Activated CD8-positive, alpha-beta memory T cell treated with anti-CD3 and anti-CD28 coated beads for 48 hours (primary cell): ENCODE results near the gene KDELR1.
"Not testable (repeated sequence)": the region's sequence is repeated elsewhere in the genome, so short reads cannot be mapped to it uniquely, and the experiment has no call there.

ENCODE experiments used
- DNase-seq, 3 experiments: peaks; one replicate each; pipeline ENCODE4 v3.0.0-alpha.2; 2020; ENCODE audit warnings: low read depth in 2 of 3, low spot score in 2 of 3

The KDELR1 gene

DNA sequence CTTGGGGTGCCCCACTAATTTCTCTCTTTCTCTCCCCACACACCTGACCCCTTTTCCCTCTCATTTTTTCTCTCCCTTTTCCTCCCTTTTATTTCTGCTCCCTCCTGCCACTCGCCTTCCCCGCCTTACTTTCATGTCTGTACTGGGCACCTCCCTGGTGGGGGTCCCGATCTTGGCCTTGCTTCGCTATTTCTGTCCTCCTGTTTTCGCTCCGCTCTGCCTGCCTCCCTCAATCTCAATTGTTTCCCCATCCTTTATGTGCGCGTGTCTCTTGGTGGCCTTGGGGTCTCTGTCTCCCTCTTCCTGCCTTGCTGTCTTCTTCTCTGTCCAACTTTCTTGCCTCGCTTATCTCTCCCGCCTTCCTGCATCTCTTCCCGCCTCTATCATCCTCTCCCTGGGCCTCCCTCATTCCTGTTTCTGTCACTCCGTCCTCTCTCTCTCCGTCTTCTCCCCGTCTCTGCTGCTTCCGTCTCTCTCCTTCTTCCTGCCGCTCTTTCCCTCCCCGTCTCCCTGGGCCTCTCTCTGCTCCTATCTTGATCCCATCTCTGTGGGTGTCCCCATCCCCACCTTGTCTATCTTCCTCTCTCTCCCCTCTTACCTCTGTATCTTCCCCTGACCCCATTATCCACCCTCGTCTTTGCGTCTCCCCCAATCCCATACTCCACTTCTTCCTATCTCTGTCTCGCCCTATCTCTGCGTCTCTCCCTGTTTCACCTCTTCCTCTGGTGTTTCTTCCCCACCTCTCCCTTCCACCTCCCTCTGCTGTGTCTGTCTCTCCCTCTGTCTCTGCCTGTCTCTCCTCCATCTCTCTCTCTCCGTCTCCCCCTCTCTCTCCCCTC, 6.1 kb upstream of the KDELR1 start:
- no peak for DNase-seq

DNA sequence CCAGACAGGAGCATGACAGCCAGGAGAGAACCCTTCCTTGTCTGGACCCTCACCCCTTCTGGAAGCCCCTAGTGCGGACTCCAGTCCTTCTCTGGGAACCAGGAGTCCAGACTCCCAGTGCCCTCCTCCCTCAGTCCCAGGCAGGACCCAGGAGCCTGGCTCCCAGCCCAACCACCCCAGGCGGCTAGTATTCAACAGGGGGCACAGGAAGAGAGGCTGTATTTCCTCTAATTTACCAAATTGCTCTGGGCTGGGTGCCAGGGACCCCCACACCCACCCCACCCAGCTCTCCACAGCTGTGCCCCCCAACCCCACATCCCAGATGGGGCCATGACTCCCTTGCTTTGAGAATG, 5.4 kb upstream of the KDELR1 start:
- no peak for DNase-seq

DNA sequence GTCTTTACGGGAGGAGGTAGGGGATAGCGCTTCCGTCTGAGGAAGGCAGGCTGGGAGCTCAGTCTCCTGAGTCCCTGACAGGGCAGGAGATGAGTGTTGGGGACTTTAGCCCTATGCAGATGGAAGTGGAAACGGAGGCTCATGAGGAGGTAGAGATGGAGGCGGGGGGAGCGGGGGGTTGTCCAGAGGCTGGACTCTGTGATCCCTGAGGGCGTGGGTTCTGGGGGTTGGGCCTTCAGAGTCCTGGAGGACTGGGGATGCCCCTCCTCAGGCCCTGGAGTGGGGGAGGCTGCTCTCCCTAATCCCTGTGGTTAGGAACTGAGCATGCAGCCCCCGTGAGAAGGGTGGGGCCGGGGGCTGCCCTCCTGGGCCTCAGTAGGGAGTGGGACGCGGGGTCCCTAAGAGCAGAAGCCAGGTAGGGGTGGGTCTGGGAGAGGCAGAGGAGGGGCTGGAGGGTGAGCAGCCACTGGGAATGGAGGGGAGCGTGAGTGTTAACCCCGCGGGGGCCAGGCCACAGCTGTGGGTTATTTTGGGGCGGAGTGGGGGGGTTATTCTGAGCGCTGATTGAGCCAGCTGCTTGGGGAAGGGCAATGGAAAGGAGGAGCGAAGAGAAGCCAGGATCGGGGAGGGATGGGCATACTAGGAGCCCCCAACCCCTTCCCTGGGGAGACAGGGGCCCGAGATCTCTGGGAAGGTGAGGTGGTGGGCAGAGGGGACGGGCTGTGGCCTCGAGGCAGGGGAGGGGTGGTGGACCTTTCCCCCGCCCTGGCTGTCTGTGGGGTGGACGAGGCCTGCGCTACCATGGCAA, 4.9 kb upstream of the KDELR1 start:
- no peak for DNase-seq

DNA sequence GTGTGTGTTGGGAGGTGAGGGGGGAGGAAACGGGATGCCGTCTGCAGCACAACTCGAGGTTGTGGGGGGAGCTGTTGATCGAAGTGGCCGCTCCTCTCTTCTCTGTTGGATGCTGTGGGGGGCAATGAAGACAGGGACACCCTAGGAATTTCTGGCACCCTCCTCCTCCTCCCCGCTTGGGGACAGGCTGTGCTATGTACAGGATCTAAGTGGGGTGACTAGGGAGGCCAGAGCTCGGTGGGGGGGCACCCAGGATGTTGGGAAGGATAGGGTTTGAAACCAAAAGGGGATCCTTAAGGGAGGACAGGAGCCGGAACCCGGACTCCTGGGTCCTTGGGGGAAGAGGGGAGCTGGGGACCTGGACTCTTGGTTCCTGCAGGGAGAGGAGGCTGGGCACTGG, 4.1 kb upstream of the KDELR1 start:
- no peak for DNase-seq

DNA sequence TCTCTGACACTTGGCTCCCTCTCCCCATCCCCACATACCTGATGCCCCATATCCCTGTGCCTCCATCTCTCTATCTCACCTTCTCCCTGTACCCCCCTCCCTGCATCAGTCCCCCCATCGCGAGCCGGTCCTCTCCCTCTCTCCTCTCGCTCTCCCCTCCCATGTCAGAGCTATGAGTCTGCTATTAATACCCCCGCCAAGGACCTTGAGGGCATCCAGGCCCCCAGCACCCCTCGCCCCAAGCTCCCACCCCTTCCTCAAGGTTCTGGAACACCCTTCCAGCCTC, 3.8 kb upstream of the KDELR1 start:
- no peak for DNase-seq

DNA sequence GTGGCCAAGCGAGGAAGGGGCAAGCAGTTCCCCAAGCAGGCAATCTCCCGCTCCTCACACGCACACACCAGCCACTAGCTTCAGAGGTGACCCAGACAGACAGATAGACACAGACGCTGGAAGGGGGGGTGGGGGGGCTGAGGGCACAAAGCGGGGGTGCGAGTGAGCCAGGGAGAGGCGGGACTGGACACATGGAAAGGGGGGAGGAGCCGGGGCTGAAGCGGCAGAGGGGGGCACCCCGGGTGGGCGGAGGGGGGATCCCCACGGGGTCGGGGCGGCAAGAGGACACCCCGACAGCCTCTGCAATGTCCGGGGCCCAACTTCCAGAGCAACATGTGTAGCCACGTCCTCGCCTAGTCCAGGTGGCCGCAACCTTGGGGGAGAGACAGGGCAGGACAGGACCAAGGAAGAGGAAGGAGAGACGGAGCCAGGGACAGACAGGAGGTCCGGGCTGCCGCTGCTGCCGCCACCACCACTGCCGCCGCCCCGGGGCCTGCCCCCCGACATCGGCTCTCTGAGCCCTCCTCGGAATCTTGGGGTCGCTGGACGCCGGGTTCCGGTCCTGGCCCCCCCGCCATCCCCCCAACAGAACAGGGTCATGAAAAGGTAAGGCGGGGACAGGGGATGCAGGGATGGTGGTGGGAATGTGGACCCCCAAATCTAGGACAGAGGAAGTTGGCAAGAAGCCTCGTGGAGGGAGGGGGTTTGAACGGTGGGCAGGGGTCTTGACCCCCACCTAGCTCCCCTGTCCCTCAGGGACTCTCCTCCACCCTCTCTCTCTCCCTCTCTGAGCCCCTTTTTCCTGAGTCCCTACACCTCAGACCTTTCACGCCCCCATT, 3.2 kb upstream of the KDELR1 start:
- DNase-seq = no peak

DNA sequence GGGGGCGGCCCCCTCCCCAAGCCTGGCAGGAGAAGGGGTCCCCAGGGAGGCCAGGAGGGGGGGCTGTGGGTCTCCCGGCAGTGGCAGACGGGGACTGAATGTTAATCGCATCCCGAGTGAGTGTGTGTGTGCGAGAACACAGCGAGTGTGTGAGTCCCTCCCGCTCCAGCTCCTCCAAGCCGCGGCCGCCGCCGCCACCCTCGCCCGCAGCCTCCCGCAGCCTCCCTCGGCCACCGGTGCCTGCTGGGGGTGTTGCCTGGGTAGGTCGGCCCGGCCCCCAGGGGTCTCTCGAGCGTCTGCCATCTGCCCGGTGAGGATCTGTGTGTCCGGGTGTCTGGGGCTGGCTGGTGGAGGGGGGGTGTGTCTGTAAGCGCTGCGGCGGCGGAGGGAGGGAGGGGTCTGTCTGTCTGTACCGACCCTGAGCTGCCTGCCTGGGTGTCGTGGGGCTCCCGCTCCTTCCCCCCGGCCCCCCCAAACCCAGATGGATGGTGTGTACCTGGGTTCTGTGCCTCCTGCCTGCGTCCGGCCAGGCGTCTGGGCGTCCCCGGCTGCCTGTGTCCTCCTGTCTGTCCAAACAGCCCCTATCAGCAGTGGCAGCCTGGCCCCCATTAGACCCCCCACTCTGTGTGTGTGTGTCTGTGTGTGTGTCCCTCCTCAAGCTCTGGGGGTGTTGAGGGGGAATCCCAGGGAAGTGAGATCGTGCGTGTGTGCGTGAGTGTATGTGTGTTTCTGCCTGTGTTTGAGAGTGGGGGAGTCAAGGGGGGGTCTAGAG, 2.4 kb upstream of the KDELR1 start, which contains the start of gene GRIN2D:
TSS of gene GRIN2D (plus strand) at position 110 of the 772 bp plus-strand sequence. CDS start 4,725 bp downstream, outside the sequence.
- DNase-seq = no peak

DNA sequence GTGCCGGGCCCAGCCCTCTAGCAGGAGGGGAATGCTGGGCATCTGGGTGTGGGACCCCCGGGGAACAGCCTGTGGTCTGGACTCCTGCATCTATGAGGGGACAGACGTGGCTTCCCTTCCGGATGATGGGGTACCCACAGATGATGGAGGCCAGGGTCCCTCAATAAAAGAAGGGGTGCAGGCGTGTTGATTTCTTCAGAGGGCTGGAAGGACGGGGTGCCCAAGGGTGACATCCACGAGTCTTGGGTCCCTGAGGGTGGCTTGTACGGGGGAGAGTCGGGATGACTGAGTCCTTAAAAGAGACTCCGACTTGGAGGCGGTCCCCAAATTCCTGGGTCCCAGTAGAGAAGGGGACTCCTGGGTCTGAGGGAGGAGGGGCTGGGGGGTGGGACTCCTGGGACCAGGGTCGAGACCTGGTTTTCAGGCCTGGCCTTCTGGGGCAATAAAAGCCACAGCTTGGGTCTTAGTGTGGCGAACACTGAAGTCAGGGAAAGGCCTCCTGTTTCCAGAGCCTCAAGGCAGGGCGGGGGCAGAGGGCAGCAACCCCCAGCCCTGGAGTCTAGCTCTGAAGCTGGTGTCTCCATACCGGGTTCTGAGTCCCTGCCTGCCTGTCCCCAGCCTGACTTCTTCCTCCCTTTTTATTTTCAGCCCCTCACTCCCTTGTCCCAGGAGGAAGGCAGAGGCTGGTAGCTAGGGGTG, 1.7 kb upstream of the KDELR1 start:
- no peak for DNase-seq

DNA sequence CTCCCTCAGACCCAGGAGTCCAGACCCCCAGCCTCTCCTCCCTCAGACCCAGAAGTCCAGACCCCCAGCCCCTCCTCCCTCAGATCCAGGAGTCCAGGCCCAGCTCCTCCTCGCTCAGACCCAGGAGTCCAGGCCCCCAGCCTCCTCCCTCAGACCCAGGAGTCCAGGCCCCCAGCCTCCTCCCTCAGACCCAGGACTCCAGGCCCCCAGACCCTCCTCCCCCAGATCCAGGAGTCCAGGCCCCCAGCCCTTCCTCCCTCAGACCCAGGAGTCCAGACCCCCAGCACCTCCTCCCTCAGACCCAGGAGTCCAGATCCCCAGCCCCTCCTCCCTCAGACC, 624 bp upstream of the KDELR1 start:
- DNase-seq = not testable (repeated sequence)

DNA sequence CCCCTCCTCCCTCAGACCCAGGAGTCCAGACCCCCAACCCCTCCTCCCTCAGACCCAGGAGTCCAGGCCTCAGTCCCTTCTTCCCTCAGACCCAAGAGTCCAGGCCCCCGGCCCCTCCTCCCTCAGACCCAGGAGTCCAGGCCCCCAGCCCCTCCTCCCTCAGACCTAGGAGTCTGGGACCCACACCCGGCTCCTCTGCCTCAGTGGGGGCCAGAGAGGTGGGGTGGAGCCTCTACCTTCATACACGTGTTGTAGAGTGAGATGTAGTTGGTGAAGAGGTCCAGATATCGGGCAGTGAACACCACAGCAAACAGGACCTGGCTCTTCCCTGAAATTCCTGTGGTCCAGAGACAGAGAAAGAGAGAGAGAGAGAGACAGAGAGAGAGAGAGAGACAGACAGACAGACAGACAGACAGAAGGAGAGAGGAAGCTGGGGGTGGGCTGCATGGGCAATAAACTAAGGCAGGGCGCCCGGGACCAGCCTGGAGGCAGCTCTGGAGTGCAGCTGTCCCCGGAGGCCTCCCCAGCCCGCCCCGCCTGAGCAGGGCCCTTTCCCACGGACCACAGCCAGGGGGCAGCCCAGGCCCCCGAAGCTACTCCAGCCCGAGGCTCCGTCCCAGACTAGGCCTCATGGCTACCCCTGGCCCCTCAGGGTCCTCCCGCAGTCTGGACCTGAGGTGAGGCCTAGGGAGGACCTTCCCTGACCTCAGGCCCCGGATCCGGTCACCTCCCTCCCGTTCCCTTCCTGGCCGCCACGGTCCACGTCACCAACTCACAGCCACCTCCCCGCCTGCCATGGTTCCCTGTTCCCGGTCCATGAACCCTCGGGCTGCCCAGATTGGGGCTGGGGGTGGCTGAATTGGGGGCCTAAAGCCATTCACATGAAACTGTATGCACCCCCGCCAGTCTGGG, 907 bp downstream of the KDELR1 start:
- DNase-seq = no peak

DNA sequence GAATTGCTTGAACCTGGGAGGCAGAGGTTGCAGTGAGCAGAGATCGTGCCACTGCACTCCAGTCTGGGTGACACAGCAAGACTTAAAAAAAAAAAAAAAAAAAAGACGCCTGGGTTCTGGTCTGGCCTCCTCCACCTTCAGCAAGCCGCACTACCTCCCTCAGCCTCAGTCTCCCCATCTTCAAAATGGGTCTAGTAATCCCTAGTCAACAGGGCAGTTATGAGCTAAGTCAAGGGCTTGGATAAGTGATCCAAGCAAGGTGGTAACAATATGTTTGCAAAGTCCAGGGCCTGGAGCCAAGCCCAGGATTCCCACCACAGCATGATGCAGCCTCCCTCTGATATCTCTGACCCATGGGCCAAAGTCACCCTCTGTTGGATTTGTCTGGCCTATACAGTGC, 4.4 kb downstream of the KDELR1 start:
- DNase-seq = no peak

DNA sequence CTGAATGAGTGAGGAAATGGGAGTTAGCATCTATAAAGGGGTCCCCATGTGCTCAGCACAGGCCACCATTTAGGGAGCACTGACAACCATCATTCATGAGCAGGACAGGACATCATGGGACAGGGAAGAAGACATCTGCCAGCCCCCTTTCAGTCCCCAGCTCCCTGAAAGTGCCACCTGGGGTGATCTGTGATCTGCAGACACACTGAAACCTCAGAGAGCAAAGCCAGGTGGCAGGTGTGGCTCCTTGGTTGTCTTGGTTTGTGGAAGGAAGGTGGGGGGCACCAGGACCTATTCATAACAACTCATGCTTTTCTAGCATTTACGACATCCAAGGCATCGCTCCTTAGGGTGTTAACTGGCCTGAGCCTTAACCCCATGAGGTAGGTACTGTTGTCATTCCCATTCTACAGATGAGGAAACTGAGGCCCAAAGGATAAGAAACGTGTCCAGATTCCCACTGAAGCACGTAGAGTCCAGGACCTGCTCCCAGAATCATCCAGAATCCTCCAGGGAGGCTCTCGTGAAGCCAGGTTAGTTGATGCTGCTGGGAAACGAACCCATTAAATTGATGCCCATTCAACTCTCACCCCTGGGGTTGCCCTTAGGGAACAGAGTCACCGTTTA, 5.8 kb downstream of the KDELR1 start:
- DNase-seq = no peak

DNA sequence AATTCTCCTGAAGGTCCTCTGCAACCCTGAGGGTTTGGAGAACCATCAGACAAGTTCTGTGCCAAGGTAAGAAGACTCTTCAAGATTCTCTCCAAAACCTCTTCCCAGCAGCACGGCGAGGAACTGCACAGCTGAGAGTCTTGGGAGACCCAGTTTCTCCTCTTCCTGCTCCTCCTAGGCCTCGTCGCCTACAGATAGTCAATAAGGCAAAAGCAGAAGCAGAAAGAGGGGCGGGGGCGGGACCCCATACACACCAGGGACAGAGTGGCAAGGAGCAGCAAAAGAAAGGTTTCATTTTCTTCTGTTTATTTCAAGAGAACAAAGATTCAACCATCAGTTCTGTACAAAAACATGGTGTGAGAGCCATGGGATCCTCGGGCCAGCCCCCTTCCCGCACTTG, 9.1 kb downstream of the KDELR1 start:
- no peak for DNase-seq

DNA sequence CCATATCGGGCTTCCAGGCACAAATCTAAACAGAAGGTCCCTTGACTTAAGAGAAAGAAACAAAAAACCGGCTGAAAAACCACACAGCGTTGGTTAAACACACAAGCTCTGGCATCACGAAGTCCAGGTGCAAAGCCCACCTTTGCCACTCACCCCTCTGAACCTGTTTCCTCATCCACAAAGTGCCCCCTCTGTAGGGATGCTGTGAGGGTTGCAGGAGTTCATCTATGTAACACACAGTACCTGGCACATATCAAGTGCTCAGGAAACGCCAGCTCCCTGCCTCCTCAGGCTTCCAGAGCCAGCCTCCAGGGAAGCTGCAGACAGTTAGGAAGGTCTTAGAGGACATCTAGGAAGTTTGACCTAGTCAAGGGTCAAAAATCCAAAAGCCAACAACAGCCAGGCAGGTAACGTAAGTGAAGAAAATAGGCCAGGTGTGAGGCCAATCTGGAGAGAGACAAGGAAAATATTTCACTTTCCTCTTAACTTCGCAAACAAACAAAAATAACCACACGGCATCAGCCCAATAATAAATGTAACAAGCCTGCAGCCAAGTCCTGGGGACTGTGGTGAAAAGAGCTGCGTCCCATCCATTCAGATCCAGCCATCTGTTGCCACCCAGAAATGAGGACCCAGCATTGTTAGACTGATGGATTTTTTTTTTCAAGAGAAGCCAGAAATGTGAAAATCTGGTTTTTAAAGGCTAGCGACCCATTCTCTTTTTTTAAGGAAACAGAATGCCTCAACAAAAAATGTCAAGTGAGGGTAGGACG, 10.0 kb downstream of the KDELR1 start:
- no peak for DNase-seq

DNA sequence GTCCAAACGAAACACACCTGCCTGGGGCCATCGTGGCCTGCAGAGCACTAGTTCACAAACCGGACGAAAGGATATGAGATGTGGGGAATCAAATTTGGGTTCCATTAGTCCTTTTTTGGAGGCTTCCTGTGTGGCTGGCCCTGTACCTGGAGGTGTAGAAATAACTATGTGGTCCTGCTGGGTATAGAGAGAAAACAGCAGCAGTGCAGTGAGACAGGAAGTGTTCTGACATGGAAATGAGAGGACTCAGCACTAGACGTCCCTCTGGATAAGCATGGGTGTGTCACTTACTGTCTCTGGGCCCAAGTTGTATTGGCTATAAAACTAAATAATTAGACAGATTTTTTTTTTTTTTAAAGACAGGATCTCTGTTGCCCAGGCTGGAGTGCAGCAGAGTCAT, 12.3 kb downstream of the KDELR1 start:
- DNase-seq = no peak

DNA sequence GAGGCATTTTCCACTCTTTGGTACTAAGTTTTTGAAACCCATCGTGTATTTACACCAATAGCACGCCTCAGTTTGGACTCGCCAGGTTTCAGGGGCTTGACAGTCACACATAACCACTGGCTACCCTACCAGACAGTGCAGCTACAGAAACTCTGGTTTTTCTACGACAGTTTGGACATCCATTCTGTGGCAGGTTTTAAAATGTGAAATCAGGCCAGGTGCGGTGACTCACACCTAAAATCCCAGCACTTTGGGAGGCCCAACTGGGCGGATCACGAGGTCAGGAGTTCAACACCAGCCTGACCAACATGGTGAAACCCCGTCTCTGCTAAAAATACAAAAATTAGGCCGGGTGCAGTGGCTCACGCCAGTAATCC, 13.2 kb downstream of the KDELR1 start:
- DNase-seq = no peak

DNA sequence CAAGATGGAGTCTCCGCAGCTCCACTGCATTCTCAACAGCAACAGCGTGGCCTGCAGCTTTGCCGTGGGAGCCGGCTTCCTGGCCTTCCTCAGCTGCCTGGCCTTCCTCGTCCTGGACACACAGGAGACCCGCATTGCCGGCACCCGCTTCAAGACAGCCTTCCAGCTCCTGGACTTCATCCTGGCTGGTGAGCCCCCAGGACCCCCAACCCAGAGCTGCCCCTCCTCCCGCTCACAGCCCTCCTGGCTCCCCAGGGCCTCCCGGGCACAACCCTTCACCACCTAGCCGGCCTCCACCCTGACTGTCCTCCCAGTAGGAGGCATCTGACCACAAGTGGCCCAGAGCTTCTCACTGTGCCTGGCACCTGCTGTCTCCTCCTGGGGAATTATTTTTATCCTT, 17.8 kb downstream of the KDELR1 start:
- DNase-seq = no peak

DNA sequence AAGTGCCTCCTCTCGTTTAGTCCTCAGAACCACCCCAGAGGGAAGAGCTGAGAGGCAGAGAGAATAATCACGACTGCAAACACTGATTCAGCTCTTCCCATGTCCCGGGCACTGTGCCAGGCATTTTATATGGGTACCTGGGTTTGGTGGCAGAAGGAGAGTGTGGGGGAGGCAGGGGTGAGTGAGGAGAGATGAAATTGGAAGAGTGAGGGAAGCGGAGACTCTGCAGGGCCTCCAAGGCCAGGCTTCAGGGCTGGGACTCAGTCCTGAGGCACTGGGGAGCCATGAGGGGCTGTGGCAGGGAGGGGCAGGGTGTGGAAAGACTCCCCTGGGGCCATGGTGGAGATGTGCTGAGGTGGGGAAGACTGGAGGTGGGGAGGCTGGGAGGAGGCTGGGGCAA, 18.4 kb downstream of the KDELR1 start:
- no peak for DNase-seq
